ENCODE measurements around the gene ELP4.
"Not testable (repeated sequence)": the region's sequence is repeated elsewhere in the genome, so short reads cannot be mapped to it uniquely, and the experiment has no call there.

Gene ELP4

DNA sequence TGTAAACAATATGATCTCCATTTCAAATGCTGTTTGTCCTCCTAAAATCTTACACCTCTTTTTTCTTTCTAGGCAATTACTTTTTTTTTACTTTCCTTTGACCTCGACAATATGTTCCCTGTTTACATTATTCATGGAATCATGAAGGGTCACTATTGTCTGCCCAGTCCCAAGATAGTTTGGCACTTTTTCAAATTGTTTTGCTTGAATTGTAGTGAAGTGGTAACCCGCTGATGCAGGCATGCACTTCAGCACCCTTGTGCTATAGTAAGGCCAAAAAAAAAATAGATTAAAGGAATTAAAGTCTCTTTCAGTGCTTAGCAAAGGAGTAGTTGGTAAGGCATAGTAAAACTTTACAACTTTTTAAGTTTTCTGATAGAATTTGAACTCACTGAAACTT is 210.7 kb downstream of the ELP4 start:
- TF ChIP-seq, protein P1, sequence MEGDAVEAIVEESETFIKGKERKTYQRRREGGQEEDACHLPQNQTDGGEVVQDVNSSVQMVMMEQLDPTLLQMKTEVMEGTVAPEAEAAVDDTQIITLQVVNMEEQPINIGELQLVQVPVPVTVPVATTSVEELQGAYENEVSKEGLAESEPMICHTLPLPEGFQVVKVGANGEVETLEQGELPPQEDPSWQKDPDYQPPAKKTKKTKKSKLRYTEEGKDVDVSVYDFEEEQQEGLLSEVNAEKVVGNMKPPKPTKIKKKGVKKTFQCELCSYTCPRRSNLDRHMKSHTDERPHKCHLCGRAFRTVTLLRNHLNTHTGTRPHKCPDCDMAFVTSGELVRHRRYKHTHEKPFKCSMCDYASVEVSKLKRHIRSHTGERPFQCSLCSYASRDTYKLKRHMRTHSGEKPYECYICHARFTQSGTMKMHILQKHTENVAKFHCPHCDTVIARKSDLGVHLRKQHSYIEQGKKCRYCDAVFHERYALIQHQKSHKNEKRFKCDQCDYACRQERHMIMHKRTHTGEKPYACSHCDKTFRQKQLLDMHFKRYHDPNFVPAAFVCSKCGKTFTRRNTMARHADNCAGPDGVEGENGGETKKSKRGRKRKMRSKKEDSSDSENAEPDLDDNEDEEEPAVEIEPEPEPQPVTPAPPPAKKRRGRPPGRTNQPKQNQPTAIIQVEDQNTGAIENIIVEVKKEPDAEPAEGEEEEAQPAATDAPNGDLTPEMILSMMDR (IDR thresholded peaks at IDR 0.05) = no peak

DNA sequence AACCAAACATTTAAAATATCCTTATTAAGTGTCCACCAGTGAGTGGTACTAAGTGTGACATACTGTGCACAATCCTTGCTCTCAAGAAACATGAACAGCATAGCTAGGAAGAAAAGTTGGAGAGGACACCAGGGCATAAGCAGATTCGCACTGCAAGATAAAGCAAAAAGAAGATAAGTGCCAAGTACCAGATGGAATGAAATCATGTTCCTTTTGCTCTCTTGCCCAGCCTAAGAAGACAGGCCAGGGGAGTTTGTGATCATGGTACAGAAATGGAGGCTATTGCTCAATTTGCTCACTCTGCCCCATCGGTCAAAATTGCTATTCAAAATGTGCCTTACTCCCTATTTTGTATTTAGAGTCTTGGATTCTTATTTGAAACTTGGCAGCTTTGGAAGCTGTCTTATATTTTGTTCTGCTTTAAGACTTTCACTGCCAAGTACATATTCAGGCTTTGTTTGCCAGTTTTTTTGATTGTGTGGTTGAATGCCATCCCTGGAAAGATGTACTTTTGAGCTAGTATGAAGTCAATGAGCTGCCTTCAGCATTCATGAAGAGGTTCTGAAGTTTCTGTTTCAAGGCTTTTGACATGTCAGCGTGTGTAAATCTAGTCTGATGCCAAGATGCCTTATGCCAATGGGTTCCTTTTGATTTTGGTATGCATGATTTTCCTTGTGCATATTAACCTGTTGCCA is 211.3 kb downstream of the ELP4 start:
- Mint-ChIP-seq H3K4me1 (no peaks in the 10 kb centered on the region), H3K27ac (no peak overlapping the region), H3K27me3 (ENCODE audit: low read depth, poor library complexity) (no peaks in the 10 kb centered on the region), H3K9me3 (no peaks in the 10 kb centered on the region), H3K36me3 (ENCODE audit: low read depth) (no peaks in the 10 kb centered on the region), H3K4me3 (no peak overlapping the region)
- DNase-seq = no peak
- TF ChIP-seq, protein P1 (IDR thresholded peaks at IDR 0.05) = no peak

More for the DNA sequence above, 210.7 kb downstream of the ELP4 start:
- Mint-ChIP-seq H3K27me3 (ENCODE audit: low read depth, poor library complexity) (no peaks in the 10 kb centered on the region), H3K4me3 (no peak overlapping the region), H3K27ac (no peak overlapping the region), H3K4me1 (no peaks in the 10 kb centered on the region), H3K36me3 (ENCODE audit: low read depth) (no peaks in the 10 kb centered on the region), H3K9me3 (no peaks in the 10 kb centered on the region)
- no peak for DNase-seq

DNA sequence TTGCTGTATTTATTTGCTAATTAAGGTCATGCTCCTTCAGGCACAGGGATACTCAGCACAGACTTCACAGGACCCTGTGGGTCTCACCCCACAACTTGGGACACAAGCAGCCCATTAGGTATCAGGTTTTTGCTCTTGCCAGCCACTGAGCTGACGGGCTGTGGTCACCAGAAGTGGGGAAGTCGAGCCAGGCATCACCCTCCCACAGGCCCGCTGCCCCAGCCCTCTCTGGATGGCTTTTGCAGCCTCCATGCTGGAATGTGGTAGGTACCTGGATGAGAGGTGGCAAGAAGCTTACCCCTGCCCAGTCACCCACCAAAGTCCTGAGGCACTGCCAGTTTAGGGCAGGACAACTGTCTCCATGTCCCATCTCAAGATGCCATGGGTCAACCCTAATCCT is 213.2 kb downstream of the ELP4 start:
- Mint-ChIP-seq H3K27ac (peak overlapping the region; percentile 12), H3K4me3 (no peak overlapping the region), H3K27me3 (ENCODE audit: low read depth, poor library complexity) (no peaks in the 10 kb centered on the region), H3K36me3 (ENCODE audit: low read depth) (no peaks in the 10 kb centered on the region), H3K9me3 (no peaks in the 10 kb centered on the region), H3K4me1 (no peaks in the 10 kb centered on the region)
- no peak for DNase-seq
- TF ChIP-seq, protein P1 (IDR thresholded peaks at IDR 0.05) = no peak

DNA sequence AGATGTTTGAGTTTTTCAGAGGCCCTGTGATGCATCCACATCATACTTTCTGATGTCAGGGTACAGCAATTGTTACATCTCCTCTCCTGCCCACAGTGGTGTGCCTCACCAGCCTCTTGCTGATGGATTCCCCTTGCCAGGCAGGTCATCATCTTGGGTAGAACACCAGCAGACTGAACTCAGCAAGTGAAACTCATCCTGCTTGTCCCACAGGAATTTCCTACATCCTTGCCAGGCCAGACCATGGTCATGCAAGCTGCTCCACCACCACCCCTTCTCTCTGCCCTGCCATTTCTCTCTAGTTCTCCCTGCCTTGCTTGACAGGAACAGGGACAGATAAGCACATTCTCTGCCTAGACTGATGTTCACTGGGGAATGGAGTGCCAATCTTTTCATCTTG is 215.6 kb downstream of the ELP4 start:
- Mint-ChIP-seq H3K36me3 (ENCODE audit: low read depth) (no peaks in the 10 kb centered on the region), H3K4me3 (no peak overlapping the region), H3K27ac (no peak overlapping the region), H3K9me3 (no peaks in the 10 kb centered on the region), H3K4me1 (no peaks in the 10 kb centered on the region), H3K27me3 (ENCODE audit: low read depth, poor library complexity) (no peaks in the 10 kb centered on the region)
- TF ChIP-seq, protein P1 (IDR thresholded peaks at IDR 0.05) = no peak
- no peak for DNase-seq

DNA sequence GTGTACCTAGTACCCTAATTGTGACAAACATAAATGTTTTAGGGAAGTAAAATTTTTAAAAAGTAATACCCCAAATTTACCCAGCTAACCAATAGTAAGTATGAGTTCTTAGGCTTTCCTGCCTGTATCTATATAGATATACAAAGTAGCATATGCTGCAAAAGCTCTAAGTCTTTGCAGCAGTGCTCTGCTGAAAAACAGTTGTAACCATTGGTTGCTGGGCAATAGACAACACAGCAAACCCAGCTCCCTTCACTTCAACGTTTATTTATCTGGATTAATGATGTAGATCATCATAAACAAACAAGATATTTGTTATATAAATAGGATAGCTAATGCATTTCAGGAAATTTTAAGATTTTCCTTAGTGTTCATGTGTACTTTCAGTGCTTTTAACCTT is 218.9 kb downstream of the ELP4 start:
- no peaks in the 10 kb centered on the region for H3K27me3 Mint-ChIP-seq (ENCODE audit: low read depth, poor library complexity)
- H3K4me1 Mint-ChIP-seq = no peaks in the 10 kb centered on the region
- TF ChIP-seq, protein P1 (IDR thresholded peaks at IDR 0.05) = no peak
- H3K9me3 Mint-ChIP-seq = peaks cover 23% of the 10 kb centered on the region
- no peak overlapping the region for H3K4me3 Mint-ChIP-seq
- DNase-seq = no peak
- H3K36me3 Mint-ChIP-seq (ENCODE audit: low read depth) = peaks cover 26% of the 10 kb centered on the region
- H3K27ac Mint-ChIP-seq = no peak overlapping the region

DNA sequence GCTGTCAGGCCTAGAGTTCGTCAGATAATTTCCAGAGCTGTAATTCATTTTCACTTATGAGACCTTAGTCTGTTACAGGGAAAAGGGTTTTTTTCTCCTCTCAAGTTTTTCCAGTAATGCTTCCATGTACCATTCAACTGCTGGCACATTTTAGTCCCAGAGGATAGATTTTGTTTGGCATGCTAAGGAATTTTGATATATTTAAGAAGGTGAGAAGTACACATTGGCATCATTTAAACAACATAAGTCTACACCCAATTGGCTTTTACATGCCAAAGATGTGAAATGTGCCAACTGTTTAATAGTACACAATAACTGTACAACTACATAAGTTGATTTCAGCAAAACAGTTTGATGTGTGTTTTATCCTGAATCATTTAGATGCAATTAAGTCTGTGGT is 230.6 kb downstream of the ELP4 start:
- Mint-ChIP-seq H3K9me3 (peaks cover 75% of the 10 kb centered on the region), H3K4me3 (no peak overlapping the region), H3K4me1 (no peaks in the 10 kb centered on the region), H3K36me3 (ENCODE audit: low read depth) (peaks cover 18% of the 10 kb centered on the region), H3K27me3 (ENCODE audit: low read depth, poor library complexity) (peaks cover 4% of the 10 kb centered on the region), H3K27ac (no peak overlapping the region)
- TF ChIP-seq, protein P1 (IDR thresholded peaks at IDR 0.05) = no peak
- DNase-seq = no peak

DNA sequence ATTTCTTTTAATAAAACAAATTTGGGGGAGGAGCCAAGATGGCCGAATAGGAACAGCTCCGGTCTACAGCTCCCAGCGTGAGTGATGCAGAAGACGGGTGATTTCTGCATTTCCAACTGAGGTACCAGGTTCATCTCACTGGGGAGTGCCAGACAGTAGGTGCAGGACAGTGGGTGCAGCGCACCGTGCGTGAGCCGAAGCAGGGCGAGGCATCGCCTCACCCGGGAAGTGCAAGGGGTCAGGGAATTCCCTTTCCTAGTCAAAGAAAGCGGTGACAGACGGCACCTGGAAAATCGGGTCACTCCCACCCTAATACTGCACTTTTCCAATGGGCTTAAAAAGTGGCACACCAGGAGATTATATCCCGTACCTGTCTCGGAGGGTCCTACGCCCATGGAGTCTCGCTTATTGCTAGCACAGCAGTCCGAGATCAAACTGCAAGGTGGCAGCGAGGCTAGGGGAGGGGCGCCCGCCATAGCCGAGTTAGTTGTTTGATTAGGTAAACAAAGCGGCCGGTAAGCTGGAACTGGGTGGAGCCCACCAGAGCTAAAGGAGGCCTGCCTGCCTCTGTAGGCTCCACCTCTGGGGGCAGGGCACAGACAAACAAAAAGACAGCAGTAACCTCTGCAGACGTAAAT is 231.3 kb downstream of the ELP4 start:
- H3K27me3 Mint-ChIP-seq (ENCODE audit: low read depth, poor library complexity); DNase-seq; H3K4me3 Mint-ChIP-seq; H3K4me1 Mint-ChIP-seq; H3K27ac Mint-ChIP-seq: not testable (repeated sequence)
- peaks cover 18% of the 10 kb centered on the region for H3K36me3 Mint-ChIP-seq (ENCODE audit: low read depth)
- peaks cover 67% of the 10 kb centered on the region for H3K9me3 Mint-ChIP-seq
